ENCODE data around the gene ME3.

The ME3 gene

DNA sequence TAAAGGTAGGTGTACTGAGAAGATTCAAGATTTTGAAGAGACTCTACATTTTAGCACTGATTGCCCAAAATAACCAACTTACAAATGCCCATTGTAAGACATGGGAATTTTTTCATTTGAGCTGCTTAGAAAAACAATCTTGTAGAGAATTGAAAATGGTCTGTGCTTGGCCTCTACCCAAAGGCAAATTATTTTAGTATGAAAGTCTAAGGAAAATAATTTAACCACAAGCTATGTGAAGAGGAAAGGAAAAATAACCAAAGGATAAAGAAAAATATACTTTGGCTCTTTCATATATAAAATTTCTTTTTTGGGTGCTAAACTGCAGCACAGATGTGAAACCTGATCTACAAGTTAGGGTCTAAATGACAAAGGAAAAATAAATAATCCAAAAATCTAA is 54.9 kb downstream of the ME3 start:
- no peak for DNase-seq

GRCh38 chr11:86615487-86615886 is 56.9 kb downstream of the ME3 start:
- no peak for DNase-seq

DNA sequence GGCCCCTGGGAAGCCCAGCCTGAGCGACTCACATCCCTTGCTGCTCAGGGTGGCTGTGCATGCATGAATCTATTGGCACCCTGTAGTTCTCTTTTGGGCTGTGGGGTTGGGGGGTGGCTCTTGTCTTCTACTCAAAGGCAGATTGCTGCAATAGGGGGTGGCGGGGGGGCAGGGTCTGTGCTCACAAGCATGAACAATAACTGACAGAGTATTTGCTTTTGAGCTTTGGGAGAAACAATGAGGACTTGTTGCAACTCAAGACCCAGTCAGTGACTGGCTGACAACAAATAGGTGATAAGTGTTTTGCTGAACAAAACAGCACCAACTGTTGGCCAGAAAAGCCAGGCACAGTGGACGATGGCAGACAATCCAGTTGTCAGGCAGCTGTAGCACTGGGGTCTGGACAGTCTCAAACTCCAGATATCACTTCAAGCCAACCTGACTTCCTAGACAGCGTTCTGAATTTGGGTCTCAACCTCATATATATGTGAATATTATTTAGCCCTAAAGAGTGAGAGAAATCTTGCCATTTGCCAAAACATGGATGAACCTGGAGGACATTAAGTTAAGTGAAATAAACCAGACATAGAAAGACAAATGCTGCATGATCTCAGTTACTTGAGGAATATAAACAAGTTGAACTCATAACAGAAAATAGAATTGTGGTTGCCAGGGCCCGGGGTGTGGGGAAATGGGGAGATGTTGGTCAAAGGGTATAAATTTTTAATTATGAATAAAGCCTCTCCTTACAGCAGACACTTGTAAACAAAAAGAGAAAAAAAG is 61.7 kb downstream of the ME3 start:
- DNase-seq, result no peak

DNA sequence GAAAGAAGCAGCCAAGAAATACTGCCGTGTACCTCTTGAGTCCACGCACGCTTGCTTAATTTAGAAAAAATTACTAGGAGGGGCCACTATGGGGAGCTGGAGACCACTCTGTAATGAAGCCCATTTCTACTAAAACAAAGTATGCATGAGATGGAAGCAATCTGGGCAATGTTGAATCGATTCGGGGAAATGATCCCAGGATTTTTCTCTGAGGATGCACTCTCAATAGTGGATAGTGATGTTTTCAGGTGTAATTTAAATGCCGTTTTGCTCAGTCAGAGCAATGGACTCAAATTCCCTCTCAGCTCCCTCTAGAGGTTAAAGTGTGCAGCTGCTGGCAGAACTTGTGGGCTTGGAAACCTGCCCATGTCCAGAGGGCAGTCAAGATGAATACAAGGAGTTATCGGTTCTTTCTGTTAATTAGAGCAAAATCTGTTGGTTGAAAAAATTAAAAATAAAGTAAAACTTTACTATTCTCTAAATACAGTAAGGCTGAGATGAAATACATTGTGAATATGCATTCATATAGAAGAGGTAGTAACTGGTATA is 64.1 kb downstream of the ME3 start:
- DNase-seq, result peak; percentile 19

GRCh38 chr11:86606836-86607481 is 65.5 kb downstream of the ME3 start:
- no peak for DNase-seq

- DNase-seq, result no peak
These were observed 66.1 kb downstream of the ME3 start for GRCh38 chr11:86606270-86606835.

- no peak for DNase-seq
These were observed 75.4 kb downstream of the ME3 start for GRCh38 chr11:86596861-86597586.

DNA sequence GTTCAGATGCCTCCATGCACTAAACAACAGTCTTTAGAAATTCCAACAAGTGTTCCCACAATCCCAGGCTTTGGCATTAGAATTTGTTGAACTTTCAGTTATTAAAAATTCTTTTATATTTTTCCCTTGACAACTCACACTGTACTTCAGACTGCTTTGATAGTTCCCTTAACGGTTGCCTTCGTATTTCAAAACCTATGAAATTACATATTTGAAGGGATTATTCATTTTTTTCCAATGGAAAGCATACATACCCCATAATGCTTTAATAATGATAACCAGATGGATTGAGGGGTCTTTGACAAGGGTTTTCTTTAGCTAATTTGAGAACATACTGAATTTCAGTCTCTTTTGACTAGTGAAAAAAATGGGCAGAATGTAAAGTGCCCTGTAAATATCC is 76.5 kb downstream of the ME3 start:
- no peak for DNase-seq

GRCh38 chr11:86595451-86595850 is 77.0 kb downstream of the ME3 start:
- no peak for DNase-seq

DNA sequence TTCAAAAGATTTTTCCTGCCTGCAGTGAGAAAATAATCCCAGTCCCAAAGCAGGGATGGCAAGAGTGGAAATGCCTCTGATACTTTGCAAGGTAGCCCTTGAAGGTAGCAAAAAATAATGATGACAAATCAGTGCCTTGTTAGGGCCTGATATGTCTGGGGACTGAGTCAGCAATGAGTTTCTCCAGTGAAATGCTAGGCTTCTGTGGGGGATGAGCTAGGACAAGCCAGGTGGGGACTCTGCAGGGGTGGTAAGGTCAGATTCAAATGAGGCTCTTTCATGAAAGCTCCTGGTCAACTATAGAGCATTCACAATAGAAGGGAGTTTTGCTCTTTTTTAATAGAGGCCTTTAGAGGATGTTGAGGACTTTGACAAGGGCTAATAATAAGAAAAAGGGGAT is 77.7 kb downstream of the ME3 start:
- no peak for DNase-seq

GRCh38 chr11:86593833-86594232 is 78.6 kb downstream of the ME3 start:
- no peak for DNase-seq

DNA sequence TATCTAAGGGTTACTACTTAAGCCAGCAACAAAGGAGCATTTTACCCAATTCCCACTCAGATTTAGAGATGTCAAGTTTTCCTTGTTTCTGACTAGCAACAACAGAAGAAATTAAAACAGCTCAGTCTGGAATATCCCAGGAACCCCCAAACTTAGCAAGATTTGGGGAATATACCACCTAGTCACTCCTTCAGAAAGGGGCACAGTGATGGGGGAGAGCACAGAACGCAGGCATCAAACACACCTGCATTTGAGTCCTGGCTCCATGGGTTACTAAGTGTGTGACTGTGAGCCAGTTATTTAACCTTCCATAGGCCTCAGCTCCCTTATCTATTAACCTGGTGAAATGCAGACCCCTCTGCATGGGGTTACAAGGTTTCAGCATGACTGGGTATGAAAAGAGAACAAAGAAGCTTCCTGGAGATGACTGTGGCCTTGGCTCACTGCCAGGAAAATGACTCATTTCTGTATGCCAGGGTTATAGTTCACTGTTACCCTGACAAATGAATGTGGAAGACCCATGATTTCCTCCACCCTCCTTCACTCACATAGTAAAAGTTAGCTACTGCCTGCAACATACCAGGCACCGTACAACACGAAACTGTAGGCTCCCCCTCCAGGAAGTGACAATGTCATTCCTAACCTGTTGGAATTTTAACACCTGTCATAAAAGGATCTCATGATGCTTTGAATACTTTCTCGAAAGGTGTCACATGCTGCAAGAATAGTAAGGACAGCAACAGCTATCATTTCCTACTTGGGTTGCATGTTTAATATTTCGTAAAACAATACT is 79.6 kb downstream of the ME3 start:
- DNase-seq, result peak; percentile 85

DNA sequence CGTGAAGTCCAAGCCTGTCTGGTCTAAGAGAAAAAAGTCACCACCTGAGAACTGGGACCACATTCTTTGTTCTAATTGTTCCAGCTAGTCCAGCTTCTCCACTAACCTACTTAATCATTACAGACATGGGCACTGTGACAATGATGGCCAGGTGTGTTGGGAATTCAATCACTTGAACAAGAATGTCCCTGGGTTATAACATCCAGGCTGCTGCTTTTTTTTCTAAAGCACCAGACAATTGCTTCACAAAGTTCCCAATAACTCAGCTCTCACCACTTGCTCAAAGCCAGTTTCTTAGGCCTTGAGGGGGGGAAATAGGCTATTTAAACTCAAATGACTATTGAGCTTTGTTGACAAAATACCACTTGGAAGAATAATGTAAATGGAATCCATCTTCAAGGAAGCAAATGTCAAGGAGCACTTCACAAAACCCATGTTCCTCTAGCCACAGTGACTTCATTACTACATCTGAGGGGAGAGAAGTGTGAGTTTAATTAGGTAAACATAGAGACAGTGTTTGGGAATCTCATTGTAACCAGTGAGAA is 80.3 kb downstream of the ME3 start:
- DNase-seq, result peak; percentile 90

GRCh38 chr11:86591631-86592030 is 80.8 kb downstream of the ME3 start:
- no peak for DNase-seq

- no peak for DNase-seq
These were observed 82.4 kb downstream of the ME3 start for GRCh38 chr11:86589856-86590589.

DNA sequence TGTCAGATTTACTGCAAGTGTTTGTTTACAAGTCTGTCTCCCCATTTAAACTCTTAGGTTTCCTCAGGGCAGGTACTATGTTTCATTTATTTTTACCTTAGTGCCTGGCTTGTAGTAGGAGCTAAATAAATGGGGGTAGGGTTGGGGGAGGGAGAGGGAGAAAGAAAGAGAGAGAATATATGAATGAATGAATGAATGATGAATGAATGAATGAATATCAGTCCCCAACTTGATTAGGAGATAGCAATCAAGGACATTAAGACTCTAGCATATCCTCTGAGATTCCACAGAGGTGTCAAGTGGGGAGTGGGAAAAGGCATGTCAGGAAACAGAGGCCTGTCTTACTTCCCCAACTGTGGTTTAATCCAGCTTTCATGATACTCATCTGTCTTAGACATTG is 83.2 kb downstream of the ME3 start:
- no peak for DNase-seq

- DNase-seq, result peak; percentile 94
These were observed 83.8 kb downstream of the ME3 start for GRCh38 chr11:86588566-86589090.

DNA sequence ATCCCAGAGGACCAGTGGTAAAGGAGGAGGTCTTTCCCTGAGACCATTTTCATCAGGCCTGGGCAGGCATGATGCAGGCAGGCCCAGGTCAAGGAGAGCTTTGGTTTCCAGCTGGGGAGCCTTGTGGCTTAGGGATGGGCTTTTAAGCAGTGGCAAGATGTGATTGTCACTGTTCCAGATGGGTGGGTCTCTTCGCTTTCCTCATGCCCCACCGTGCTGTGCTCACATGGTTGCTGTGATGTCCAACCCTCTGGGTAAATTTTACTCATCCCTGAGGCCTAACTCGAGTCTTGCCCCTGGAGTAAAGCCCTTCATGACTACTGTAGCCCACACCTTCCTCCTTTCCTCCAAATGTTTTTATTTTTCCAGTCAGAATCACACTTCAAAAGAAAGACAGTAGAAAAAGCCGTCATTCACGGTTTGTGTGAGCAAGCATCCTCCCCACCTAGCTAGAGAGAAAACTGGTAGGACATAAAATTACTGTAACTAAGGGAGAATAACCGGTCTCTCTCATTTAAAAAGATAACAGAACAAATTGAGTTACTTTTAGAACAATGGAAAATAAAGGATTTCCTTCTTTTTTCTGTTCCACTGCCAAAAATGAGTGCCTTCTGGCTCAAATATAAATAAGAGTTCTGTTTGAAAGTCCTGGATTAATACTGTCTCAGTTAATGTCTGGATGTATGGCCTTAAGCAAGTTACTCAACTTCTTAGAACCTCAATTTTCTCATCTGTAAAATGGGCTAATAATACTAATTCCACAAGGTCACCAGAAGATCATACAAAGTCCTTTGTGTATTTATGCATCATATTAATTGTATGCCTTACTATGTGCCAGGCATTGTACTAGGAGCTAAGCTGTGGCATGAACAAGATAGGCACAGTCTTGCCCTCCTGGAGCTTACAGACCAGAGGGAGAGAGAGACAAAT is 84.9 kb downstream of the ME3 start:
- DNase-seq, result peak; percentile 51

DNA sequence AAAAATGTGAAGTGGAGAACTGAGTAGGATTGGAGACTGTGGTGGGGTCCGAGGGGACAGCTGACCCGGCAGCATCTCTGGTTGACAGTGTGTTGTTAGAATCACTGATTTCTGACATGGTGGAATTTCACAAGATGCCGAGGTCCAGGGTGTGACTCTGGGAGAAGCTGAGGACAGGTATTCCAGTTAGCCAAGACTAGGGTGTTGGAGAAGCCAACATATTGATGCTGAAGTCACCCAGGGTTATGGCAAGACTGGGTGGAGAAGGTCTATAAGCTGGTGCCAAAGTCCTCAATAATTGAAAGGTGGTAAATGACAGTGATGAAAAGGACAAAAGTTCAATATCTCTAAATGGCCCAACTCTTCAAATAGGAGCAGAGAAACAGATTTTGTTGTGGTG is 86.1 kb downstream of the ME3 start:
- no peak for DNase-seq

DNA sequence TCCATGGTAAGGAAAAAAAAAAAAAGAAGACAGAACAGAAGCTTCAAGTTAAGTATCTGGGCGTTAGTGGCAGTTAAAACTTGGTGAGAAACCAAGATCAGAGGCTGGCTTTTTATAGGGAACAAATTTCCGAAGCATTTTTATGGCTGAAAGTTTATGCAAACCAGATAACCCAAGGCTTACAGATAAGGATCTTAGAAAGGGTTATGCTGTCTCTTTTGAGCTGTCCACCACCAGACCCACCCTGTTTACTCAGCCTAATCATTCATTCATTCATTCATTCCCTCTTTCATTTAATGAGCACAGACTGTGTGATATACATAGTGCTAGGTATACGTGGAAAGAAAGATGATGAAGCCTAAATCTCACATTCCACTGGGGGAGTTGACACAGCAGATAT is 89.5 kb downstream of the ME3 start:
- DNase-seq, result no peak

Data from DMS79 (cell line).